UCSD-AML1 (cell line): Measurements from ENCODE around the gene ST3GAL4.

Experiments
- DNase-seq: peaks from one replicate; lab custom pipeline; 2025; ENCODE audit not compliant: unreplicated experiment; lab: John Stamatoyannopoulos, UW

The ST3GAL4 gene

DNA sequence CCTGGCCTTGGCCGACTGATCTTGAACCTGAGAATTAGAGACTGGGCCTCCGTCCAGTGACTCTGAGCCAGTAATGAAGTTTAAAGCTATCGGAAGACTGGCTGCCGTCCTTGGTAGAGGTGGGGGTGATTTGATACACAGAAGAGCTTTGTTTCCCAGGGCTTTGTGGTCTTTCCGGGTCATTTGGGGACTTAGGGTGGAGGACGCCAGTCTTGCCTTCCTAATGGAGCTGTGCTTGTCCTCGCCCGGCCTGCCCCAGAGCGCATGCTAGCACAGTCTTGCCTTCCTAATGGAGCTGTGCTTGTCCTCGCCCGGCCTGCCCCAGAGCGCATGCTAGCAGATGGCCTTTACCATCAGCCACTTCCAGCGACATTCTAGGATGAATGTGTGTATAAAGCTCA, 65.8 kb downstream of the ST3GAL4 start:
- no peak for DNase-seq

DNA sequence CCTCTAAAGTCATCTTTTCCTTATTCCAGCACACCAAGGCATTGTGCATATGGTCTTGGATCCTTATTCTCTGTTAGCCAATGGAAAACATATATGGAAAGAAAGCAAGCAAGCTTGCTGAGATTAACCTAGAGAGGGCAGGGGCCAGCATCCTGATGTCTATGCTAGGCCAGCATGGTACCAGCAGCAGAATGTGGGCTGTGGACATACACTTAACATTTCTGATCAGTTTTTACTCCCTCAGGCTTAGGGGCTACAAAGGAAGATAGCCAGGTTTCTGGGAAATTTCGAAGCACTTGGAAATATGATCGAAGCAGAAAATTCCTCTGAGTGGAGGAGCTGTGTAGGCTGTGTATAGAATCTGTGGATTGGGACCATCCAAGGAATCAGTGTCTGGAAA, 67.0 kb downstream of the ST3GAL4 start:
- no peak for DNase-seq

DNA sequence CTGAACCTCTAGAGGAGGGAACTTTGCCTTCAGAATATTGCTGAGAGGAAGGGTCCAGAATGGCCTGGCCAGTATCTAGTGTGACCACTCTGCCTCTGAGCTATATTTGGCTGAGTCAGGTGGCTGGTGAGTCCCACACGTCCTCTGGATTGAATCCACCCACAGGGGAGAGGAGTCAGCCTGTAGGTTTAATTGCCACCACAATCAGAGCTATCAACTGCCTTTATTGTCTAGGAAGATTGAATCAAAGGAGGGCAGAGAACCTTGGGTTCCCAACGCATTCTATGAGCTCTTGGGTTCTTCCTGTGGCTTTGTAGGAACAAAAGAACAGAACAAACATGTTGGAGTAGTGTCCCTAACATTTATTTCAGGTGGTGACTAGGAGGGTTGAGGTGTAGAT, 67.7 kb downstream of the ST3GAL4 start:
- DNase-seq: no peak

DNA sequence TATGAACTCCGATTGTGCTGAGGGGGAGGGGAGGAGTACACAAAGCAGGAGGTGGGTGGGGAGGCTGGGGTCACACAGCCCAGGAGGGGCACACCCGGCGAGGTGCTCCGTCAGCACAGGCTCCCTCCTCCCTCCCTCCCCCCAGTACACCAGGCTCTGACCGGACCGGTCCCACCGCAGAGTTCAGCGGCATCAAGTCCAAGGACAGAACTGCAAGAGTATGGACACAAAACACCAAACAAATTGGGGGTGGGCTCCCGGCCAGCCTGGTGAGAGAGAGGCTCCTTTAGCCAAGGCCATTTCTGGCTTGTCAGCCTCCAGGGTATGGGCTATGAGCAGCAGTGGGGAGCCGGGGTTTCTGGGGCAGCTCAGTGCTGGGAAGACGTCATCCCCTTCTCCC, 68.3 kb downstream of the ST3GAL4 start:
- DNase-seq: no peak

DNA sequence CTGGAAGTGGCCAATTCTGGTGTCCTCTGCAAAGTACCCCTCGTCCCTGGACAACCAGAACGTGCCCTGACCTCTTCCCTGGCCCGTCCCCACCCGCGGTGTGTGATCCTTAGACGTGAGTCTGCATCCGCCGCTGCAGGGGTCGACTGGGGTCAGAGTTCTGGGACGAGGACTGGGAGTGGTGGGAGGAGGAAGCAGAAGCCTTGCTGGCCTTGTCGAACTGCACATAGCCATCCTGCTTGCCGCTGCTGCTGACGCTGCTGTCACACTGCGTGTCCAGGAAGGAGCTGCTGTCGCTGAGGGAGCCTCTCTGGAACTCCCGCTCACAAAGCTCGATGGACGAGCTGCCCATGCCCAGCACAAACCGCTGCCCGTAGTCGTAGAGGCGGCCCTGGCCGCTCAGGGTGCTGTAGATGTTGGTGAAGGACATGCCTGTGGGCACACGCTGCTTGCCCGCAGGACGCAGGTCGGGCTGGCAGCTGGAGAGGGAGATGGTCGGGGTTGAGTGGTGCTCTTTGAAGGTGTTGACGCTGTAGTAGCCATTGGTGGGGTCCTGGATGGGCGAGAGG, 69.1 kb downstream of the ST3GAL4 start:
- no peak for DNase-seq

DNA sequence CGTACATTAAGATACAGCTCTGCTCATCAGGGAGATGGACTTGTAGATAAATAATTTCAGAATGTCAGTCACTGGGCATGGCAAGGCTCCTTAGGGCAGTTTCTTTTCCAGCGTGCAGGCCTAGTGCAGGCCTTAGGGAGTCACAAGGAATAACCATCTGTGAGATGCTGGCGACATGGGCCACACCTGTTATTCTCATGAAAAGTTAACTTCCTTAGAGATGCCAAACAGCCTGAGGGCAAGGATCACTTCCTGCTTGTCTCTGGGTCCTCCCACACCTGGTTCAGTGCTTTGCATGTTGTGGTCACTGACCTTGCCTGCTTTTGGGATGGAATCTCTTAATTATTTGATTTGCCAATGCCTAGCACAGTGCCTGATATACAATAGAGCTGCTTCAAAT, 70.6 kb downstream of the ST3GAL4 start:
- no peak for DNase-seq

DNA sequence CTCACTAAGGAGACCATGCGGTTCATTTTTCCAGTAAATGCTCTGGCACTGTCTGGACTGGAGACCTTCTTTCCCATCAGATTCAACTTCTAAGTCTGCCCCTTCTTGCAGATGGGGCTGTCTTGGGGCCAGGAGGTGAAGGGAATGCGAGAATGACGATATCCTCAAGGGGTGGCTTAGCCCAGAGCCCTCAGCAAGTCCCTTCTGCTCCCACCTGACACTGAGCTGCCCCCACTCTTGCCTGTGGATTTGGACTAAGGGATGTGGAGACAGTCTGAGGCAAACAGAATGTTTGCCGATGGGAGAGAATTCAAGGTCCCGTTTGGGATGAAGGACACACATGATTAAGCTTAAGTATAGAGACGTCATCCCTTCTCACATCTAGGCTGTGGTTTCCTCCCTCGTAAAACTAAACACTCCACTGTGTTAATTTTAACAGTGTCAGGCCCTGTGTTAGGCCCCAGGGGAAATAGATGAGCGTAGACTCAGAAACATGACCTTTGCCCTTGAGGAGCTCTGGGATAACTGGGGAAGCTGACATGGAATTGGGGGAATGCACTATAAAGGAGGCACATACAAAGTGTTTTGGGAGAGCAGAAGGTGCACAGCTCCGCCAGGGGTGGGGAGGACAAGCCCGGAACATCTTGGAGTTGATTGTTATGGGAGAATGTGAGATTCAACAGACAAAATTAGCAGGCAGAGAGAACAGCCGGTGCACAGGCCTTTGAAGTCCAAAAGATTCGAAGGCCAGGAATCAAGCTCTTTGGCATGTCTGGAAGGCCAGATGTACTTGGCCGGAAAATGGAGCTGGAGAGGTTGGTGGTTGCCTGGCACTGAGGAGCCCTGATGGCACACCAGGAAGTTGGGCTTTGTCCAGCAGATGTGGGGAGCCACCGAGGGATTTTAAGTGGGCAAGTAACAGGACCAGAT, 71.6 kb downstream of the ST3GAL4 start:
- DNase-seq: no peak

DNA sequence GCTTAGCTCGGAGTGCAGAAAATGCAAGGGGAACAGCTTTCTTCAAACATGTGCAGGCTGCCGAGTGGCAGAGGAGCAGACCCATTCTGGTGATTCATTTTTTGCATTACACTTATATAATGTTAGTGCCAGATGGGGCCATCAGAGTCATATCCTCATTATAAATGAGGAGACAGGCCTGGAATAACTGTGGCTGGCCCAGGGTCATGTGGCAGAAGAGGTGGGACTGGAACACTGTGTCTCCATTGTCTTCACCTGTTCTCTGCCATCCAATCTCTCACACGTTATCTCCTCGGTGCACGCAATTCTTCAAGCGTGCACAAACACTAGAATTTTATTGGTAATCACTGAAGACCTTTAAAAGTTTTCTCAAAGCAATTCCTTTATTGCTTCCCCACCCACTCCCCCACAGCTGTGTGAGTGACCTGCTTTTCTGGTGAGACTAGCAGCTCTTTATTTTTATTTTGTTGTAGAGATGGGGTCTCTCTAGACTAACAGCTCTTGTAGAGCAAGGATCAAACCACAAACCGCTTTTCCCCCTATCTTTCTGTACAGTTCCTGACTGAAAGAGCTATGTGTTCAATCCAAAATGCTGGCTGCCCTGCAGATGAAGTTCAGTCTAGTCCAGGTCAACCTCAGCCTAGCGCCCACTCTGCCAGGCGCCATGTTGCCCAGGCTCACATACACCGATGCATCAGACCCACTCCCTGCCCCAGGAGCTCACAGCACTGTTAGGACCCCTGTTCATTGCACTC, 75.3 kb downstream of the ST3GAL4 start:
- DNase-seq: no peak

DNA sequence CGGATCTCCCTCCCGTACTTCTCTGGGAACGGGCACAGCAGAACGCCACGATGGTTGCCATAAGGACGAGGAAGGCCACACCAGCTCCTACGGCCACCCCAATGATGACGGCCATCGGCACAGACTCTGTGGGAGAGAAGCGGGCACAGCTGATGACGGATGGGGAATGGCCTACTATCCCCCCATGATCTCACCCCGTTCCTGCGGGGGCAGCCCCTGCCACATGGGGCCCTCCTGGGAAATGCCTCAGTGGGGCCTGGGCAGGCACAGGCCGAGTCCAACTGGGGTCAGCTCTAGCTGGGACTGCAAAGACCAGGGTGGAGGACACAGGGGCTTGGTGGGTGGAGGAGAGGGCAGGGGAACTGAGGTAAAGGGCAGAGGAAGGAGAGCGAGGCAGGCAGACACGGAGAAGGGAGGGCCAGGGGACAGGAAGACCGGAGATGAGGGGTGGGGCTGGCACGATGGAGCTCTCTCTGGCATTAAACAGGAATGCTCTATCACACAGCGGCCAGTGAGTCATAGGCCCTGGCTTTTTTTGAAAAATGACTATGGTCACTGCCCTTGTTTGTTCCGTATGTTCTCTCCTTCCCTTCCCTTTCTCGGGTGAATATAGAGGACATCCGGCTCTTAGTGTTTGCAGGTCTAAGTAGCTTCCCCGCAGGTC, 76.0 kb downstream of the ST3GAL4 start:
- DNase-seq: no peak

DNA sequence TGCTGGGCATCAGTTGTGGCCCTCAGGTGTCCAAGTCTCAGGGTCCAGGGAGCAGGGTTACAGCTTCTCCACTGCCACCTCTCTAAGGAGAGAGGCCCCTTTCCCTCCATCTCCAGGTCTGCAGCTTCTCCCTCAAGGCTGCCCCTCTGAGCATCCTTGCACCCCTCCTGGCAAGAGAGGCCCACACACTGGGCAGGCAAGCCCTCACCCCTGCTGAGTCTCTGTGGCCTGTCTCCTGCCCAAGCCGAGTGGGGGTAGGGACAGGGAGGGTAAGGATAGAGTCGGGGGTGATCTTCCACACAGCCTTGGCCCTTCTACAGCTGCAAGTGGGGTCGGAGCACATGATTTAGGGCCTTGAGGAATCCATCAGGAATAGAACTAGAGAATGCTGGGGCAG, 76.6 kb downstream of the ST3GAL4 start:
- no peak for DNase-seq

DNA sequence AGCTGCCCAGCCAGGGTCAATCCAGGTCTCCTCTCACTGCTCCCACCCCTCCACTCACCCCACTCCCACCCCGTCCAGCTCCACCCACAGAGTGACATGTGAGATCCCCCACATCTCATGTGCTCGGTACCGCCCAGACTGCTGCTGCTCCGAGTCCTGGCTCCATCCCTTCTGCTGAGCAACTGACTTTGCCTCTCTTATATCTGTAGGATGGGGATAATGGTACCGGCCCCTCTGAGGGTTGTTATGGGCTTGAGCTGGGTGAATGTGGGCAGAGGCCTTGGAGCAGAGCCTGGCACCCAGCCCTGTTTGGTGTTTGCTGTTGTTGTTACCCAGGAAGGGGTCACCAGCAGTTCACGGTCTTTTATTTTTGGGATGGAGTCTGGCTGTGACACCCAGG, 77.0 kb downstream of the ST3GAL4 start:
- no peak for DNase-seq

DNA sequence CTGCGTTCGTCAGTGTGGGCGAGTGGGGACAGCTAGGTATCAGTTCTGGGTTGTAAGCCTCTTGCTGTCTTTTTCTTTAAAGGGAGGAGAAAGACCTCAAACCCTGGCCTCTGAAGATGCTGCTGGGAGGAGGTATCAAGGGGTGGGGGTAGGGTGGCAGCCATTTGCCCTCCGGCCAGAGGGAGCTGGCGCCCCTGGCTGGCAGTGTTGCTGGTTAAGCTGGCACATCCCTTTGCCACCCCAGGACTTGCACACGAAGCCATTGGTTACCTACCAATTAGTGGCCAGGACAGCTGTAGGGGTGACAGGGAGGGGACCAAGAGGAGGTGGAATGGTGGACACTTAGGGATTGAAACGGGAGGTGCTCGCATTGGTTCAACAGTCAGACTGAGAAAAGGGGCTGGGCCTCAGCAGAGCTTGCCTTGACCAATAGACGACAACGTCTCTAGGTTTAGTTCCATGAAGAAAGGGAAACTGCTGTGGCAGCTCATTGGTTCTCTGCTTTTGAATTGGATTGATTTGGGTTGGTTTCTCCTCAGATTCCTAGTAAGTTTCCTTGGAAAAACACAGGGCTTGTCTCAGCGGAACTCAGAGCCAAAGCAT, 77.9 kb downstream of the ST3GAL4 start:
- DNase-seq: no peak

DNA sequence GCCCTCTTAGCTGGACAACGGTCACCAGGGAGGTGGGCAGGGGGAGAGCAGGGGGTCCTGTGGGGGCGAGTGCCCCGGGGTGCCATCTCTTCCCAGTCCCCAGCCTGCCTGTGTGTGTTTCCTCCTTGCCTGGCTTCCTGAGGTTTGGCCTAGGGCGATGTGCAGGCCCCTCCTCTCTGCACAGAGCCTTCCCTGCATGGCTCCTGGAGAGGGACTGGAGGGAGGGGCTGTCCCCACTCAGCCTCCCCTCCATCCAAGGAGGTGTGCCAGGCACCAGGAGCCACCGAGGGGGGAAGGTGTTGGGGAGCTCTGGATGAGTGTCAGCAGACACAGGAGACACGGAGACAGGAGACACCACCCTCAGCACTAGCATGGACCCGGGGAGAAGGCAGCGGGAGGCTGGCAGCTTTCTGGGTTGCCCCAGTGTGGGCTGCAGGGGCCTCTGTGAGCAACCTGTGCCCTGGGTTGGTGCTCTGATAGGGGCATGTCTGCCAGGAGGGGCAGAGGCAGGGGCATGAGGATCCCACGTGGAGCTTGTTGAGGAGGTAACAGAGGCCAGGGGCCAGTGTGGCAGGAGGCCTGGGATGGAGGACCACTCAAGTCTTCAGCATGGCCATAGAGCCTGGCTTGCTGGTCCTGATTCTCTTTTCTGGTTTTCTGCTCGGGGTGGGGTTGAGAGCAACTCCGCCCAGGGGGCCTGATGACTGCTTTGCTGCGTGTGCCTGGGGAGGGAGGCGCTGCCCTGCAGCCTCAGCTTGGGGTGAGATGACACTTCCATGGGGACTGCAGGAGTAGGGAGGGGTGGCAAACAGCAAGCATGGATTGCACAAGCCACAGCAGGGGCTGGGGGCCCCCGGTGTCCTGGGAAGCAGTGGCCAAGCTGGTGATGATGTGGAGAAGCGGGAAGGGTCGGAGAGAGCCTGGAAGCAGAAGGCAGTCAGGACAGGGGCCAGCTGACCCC, 78.8 kb downstream of the ST3GAL4 start:
- no peak for DNase-seq

DNA sequence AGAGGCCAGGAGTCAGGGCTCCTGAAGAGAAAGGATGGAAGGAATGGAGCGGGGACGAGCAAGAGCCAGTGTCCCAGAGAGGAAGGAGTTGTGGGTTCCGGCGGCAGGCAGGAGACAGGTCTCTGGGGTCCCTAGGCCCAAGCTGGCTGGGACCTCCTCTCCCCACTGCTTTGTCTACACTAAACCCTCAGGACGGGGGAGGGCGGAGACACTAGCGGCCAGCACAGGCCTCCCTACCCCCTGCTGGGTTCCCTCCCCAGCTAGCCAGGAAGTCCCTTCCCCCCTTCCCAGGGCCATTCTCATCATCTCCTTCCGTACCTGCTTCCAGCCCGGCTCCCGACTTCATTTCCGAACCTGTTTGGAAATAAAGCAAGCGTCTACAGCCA, 79.5 kb downstream of the ST3GAL4 start:
- no peak for DNase-seq

DNA sequence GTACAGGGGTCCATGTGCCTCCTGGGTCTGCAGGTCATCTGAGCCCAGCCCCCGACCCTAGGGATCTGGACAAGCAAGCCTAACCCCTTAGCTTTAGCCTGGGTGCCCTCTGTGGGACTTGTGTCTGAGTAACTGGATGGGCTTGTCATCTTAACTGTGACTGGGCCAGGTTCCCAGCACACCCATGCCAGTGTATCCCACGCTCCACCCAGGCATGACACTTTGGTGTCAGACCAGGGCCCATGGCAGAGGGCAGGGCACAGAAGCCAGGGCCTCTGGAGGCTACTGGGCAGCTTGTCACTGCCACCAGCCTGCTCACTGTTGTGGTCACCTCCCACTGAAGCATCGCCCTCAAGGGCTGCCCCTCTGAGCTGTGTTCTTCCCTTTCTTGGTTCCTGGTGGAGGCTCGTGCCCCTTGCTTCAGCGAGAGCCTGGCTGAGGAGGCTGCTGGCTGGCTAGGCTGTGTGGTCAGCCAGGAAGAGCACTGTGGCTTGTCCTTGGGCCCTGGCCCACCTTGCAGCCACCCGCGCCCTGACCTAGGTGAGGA, 80.8 kb downstream of the ST3GAL4 start:
- no peak for DNase-seq

DNA sequence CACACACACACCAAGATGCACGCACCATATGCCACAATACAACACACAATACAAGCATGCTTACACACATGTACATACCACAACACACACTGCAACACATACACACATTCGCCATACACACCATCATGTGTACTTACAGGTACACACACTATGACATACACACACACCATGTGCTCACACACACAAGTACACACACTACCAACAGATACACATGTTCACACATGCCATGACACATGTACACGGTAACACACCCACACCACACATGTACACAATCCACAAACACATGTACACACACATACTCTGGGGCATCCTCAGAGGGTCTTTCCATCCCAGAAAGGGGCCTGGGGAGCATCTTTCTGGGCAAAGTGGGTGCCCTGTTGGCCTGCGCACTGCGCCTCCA, 82.2 kb downstream of the ST3GAL4 start:
- no peak for DNase-seq

DNA sequence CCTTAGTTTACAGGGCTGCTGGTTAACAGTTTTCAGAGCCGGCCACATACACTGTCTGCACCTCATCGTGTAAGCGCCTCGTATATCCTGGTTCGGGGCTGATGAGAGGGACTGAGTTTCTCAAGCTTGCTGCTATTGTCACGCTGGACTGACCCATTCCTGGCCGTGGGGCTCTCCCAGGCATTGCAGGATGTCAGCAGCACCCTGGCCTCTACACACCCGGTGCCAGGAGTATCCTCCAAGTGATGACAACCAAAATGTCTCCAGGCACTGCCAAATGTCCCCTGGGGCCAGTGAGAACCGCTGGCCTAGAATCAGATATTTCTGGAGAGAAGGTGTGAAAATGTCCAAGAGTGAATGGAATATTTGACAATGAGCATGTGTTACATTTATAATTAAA, 82.8 kb downstream of the ST3GAL4 start:
- DNase-seq: no peak

DNA sequence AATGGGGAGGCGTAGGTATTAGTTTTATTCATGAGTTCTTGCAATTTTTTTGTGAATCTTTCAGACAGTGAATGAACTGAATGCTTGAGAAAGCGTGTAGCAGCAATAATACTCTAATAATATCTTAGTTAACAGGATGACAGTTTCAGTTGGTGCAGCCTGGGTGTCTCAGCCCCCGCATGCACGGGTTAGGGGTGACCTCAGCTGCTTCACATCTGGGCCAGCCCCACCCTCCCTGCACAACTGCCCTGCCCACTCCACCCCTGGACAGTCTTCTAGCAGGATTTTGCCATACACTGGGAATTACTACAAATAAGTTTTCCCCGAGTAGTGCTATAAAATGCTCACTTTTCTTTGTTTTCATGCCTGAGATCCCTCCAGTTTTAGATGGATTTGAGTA, 83.2 kb downstream of the ST3GAL4 start:
- no peak for DNase-seq

DNA sequence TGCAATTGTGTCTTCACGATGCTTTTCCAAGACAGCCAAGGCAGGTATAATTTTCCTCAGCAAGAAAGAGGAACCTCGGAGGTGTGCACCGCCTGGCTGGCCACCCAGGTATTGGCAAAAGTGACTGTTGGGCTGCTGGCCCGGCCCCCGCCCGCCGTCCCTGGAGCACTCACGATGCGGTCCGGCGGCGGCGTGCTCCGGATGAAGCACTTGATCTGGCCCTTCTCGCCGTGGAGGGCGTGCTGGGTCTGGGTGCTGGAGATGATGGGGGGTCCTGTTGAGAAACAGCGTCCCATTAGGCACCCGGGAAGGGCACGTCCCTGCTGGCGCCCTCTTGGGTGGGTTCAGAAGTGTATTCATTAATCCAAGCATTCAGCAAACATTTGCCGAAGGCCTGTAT, 84.8 kb downstream of the ST3GAL4 start:
- no peak for DNase-seq
